Activated CD4-positive, alpha-beta T cell treated with anti-CD3 and anti-CD28 coated beads for 48 hours (primary cell): ENCODE data around the gene GAN.
"Not testable (repeated sequence)": the region's sequence is repeated elsewhere in the genome, so short reads cannot be mapped to it uniquely, and the experiment has no call there.

ENCODE experiments used
- DNase-seq: peaks from one replicate; pipeline ENCODE4 v3.0.0-alpha.2; 2020

Gene GAN

GRCh38 chr16:81403208-81403600, 88.4 kb downstream of the GAN start:
- DNase-seq = no peak

DNA sequence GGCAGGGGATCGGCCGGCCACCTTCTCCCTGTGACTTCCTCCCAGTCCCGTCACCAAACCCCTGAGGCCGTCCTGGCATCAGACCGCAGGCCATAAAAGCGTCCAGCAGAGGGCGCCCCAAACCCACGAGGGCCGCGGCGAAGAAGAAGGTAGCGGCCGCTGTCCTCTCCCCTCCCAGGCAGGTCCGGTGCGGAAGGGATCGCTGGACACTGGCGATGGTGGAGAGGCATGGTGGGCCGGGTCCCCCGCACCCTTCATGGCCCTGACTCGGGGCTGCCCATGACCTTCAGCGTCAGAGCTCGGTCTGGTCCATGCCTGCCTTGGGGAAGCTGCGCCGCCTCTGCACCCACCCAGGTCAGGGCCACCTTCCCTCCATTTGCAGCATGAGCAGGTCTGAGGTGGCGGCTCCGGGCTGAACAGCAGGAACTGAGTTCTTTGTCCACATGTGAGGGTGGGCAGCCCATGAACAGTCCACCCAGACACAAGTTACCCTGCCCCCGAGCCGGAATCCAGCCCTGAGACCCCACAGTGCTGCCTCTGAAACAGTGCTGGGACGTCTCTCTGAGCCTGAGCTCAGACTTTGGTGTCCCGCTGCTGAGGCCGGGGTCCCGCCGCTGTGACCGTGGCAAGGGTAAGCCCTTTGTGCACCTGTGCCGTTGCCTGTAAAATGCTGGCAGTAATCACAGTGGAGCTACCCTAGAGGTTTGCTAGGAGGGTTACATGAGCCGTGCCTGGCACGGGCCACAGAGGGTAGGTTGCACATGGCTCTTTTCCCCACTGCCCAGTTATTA, 89.0 kb downstream of the GAN start:
- peak; percentile 89 for DNase-seq

DNA sequence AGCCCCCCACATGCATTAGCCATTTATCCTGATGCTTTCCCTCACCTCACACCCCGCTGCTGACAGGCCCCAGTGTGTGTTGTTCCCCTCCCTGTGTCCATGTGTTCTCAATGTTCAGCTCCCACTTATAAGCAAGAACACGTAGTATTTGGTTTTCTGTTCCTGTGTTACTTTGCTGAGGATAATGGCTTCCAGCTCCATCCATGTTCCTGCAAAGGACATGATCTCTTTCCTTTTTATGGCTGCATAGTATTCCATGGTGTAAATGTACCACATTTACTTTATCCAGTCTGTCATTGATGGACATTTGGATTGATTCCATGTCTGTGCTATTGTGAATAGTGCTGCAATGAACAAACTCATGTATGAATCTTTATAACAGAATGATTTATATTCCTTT, 90.2 kb downstream of the GAN start:
- DNase-seq = not testable (repeated sequence)

- DNase-seq = no peak
These were observed 90.9 kb downstream of the GAN start for GRCh38 chr16:81405702-81406113.

GRCh38 chr16:81408409-81408950, 93.7 kb downstream of the GAN start:
- no peak for DNase-seq

DNA sequence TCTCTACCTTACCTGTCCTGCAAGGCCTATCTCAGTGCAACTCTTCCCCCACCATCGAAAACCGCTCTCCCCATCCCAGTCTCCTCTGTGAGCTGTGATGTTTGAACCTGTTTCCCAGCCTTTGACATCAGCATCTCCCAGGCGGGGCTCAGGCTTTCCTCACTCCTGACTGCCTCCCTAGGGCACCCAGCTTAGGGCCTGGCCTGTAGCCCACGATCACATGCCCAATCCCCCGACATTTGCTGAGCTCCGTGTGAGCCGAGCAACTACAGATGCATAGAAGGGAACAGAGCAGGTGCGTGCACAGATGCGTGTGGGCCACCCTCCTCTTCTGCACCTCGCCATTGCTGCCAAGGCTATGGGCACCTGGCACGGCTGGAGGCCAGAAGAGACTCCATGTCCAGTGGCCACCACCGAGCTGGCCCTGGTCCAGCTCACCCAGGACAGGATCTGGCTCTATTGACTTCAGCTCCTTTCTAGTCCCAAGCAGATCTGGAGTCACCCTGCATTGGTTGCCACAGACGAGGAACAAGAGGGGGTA, 94.3 kb downstream of the GAN start:
- no peak for DNase-seq

- DNase-seq = no peak
These were observed 96.0 kb downstream of the GAN start for GRCh38 chr16:81410643-81411293.

DNA sequence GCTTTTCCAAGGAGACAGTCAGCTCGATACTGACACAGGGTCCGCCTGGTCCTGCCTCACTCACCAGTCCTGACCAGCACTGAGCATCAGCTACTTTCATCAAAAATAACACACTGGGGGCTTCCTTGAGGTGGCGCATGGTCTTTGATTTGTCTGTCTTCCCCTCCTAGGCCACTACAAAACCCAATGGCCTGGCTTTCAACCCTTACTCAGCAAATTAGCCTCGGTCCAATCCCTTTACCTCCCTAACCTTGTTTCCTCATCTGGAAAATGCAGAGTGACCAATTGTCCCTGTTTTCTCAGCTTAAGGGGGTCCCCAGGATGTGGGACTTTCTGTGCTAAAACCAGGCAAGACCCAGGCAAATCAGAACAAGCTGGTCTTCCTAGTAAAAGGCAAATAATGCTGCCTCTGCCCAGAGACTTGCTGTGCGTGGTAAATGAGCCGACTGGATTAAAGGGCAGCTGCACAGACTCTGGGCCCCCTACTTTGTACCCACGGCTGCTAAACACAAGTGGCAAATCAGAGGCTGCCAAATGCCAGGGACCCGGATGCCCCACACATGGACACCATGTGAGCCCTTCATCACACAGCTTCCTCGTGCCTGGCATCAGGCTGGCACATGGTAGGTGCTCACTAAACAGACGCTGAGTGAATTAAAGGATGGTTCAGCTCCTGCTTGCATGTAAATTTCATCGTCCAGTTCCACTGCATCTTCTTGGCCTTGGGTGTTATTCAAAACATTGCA, 98.7 kb downstream of the GAN start:
- DNase-seq = no peak

DNA sequence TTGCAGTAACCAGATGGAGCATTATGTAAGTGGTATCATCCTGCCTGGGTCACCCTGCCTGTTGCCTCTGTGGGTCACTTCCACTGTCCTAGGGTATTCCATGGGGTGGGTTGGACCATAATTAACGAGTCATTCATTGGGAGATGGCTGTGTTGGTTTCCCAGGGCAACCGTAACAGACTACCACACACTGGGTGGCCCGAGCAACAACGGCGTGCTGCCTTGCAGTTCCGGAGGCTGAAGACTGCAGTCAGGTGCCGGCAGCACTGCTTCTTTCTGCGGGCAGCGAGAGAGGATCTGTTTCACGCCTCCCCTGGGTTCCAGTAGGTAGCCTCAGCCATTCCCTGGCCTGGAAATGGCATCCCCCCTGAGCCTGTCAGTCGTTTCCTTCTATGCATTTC, 101.0 kb downstream of the GAN start:
- no peak for DNase-seq

DNA sequence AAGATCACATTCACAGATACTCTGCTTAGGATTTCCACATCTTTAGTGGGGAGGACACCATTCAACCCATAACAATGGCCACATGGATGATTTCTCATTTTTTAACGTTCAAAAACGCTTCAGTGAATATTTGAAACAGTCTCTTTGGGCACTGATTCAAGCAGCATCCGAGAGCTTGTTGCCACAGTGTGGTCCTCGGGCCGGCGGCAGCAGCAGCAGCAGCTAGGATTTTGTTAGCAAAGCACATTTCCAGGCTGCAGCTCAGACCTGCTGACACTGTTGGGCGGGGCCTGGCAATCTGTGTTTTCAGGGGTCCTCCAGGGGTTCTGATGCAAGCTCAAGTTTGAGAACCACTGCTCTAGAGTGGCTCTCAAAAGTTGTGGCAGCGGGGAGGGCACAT, 102.0 kb downstream of the GAN start:
- DNase-seq = no peak

- DNase-seq = no peak
These were observed 102.4 kb downstream of the GAN start for GRCh38 chr16:81417210-81417609.

DNA sequence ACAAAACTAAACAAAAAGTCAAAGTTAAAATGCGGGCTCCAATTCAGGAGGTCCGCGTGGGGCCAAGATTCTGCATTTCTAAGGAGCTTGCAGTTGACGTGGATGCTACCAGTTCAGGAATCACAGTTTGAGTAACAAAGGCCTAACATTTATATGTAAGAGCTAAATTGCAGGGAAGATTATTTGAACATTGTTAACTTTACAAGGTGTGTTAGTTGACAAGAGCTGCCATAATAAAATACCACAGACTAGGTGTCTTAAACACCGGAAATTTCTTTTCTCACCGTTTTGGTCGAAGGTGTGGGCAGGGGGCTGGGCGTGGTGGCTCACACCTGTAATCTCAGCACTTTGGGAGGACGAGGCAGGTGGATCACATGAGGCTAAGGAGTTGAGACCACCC, 105.0 kb downstream of the GAN start:
- DNase-seq = no peak

DNA sequence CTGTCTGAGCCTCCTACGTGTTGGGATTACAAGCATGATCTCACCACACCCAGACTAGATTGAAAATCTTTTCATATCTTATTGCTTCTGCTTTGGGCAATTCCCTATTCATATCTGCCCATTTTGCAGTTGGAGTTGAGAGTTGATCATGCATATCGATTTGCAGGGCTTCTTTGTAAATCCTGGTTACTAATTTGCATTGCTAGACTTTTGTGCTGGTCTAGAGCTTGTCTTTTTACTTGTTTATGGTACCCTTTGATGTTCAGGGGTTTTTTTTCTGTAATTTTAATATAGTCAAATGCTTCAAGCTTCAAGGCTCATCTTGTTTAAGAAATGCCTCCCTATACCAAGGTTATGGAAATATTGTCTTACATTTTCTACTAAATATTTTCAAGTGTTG, 106.4 kb downstream of the GAN start:
- DNase-seq = no peak

GRCh38 chr16:81421536-81421935, 106.8 kb downstream of the GAN start:
- DNase-seq = no peak

GRCh38 chr16:81422153-81422552, 107.4 kb downstream of the GAN start:
- DNase-seq = not testable (repeated sequence)

DNA sequence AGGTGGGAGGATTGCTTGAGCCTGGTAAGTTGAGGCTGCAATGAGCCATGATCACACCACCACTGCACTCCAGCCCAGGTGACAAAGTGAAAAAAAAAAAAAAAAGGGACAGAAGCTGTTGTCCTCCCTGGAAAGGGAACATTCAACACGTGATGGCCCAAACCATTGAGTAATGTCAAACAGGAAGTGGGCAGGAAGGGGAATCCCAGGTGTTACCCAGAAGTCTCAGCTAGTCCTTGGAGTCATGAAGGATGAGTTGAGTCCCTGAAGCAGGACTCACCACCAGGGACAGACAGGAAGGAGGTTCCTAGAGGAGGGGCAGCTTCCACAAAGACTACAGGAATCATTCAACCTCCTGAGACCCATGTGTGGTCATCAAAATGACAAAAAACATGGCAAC, 110.0 kb downstream of the GAN start:
- peak; percentile 46 for DNase-seq

- DNase-seq = no peak
These were observed 112.5 kb downstream of the GAN start for GRCh38 chr16:81427219-81427618.

- peak; percentile 40 for DNase-seq
These were observed 114.3 kb downstream of the GAN start for GRCh38 chr16:81429045-81429521.

GRCh38 chr16:81431554-81432353, 117.0 kb downstream of the GAN start:
- DNase-seq = no peak

GRCh38 chr16:81432937-81433557, 118.3 kb downstream of the GAN start:
- DNase-seq = no peak

GRCh38 chr16:81435103-81435502, 120.3 kb downstream of the GAN start:
- DNase-seq = no peak

DNA sequence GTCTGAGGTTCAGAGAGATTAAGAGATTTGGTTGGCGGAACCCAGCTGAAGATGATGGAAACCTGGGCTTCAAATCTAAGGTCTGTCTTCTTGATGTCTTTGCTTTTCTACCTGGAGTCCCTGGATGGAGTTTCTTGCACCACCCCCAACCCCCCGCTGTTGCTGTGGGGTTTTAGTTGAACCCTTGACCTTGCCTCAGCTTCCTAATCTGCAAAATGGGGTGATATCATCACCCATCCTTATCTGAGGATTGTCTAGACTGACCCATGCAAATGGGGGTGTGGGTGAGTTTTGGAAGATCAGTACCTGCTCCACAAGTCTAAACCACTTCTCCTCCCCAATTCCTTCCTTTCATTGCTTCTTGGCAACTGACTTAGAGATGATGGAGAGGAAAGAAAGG, 120.8 kb downstream of the GAN start:
- no peak for DNase-seq
